Panc1 (cell line): Measurements from ENCODE around the gene ATP6V1F. TPM values are rescaled to one million over a fixed set of nuclear protein-coding genes. Genes with fewer than 3 reads are reported as not detected.

Experiments used
- ATAC-seq: fragments of 200-7000 bp; cut with Tn5 transposase; 2 replicates; pipeline ENCODE4 v1.9.1; 2020; ENCODE audit warnings: mild to moderate bottlenecking, moderate library complexity
- BruUV-seq: library from RNA; stranded (reverse); fragments of 400-500 nt; replicated peaks from 2 replicates; lab custom pipeline; 2021; lab: Mats Ljungman, UMichigan
- CTCF ChIA-PET: fragments of 300-600 bp; sonication (Branson Sonifier 250); formaldehyde crosslinking; loops from one replicate; lab custom pipeline; 2022; ENCODE audit warnings: antibody characterized with exemption; lab: Charles Lee
- POLR2A ChIA-PET: fragments of 300-600 bp; sonication (Branson Sonifier 250); formaldehyde crosslinking; loops from one replicate; lab custom pipeline; 2022; ENCODE audit warnings: antibody characterized with exemption; lab: Charles Lee
- DNase-seq: peaks from one replicate; pipeline ENCODE4 v3.0.0-alpha.2; 2010; ENCODE audit warnings: low read depth, low spot score
- H3K27ac ChIP-seq: 2 replicates; pipeline ENCODE4 v1.5.1; 2011; ENCODE audit warnings: mild to moderate bottlenecking, low read length, inconsistent platforms
- H3K27me3 ChIP-seq: fragments of 200-500 bp; sonication (Bioruptor generic); 2 replicates; pipeline ENCODE4 v1.6.0; 2014; ENCODE audit warnings: low read length, inconsistent platforms; ENCODE audit not compliant: control insufficient read depth, insufficient read depth
- H3K36me3 ChIP-seq: fragments of 200-500 bp; sonication (Bioruptor generic); 2 replicates; pipeline ENCODE4 v1.5.1; 2014; ENCODE audit warnings: inconsistent platforms, mild to moderate bottlenecking, low read length, moderate library complexity; ENCODE audit not compliant: control insufficient read depth, insufficient read depth
- H3K4me1 ChIP-seq: 2 replicates; pipeline ENCODE4 v1.5.1; 2011; ENCODE audit warnings: inconsistent platforms, mild to moderate bottlenecking, low read length, moderate library complexity; ENCODE audit not compliant: control insufficient read depth, insufficient read depth
- H3K4me3 ChIP-seq, 2 experiments: 2 replicates each; pipeline ENCODE4 v1.5.1; 2011 to 2012; ENCODE audit warnings: low read depth in 2 of 2, low read length in 2 of 2, mild to moderate bottlenecking in 2 of 2, inconsistent platforms in 1 of 2, moderate library complexity in 1 of 2
- H3K9me3 ChIP-seq: fragments of 200-500 bp; sonication (Bioruptor generic); 2 replicates; pipeline ENCODE4 v1.5.1; 2014; ENCODE audit warnings: low read depth, mild to moderate bottlenecking, inconsistent platforms, low read length, moderate library complexity; ENCODE audit not compliant: control insufficient read depth, insufficient read depth
- POLR2AphosphoS5 ChIP-seq: IDR thresholded peaks from 2 replicates; pipeline ENCODE4 v1.6.1; 2012; ENCODE audit warnings: mild to moderate bottlenecking, low read depth, low read length, moderate library complexity
- SIN3A ChIP-seq: IDR thresholded peaks from 2 replicates; pipeline ENCODE4 v1.6.1; 2012; ENCODE audit warnings: low read depth, mild to moderate bottlenecking, low read length, moderate library complexity, borderline replicate concordance; ENCODE audit not compliant: insufficient read depth
- TCF7L2 ChIP-seq: IDR thresholded peaks from 2 replicates; pipeline ENCODE4 v1.6.1; 2011; ENCODE audit warnings: mild to moderate bottlenecking, low read depth, low read length, inconsistent platforms
- in situ Hi-C: cut with HindIII; loops from 2 replicates; pipeline ENCODE4 v1.10.0; 2016; ENCODE audit warnings: low sequenced_read_pairs, low pct_unique_long_range_greater_than_20kb
- intact Hi-C: fragments of 100-400 bp; cut with micrococcal nuclease; formaldehyde crosslinking; loops from one replicate; pipeline ENCODE4 v1.10.0; 2022; ENCODE audit not compliant: unreplicated experiment
- total RNA-seq: library from RNA; stranded (reverse); gene quantifications from one replicate; pipeline ENCODE4 v1.2.1, GENCODE V29; 2021; ENCODE audit not compliant: unreplicated experiment
- TF ChIP-seq, protein P1 (sequence below): fragments of 450-650 bp; IDR thresholded peaks from 2 replicates; pipeline ENCODE4 v1.5.1; 2017; ENCODE audit warnings: mild to moderate bottlenecking
- TF ChIP-seq, protein P2 (sequence below), 2 experiments: IDR thresholded peaks; 2 replicates each; pipeline ENCODE4 v1.6.1; 2011 to 2012; ENCODE audit warnings: low read depth in 2 of 2, control low read depth in 1 of 2, low read length in 1 of 2, mild to moderate bottlenecking in 1 of 2, moderate library complexity in 1 of 2; ENCODE audit not compliant: insufficient read depth in 1 of 2

The ATP6V1F gene
- total RNA-seq, 1 experiment from 2014 or later = 151 TPM

DNA sequence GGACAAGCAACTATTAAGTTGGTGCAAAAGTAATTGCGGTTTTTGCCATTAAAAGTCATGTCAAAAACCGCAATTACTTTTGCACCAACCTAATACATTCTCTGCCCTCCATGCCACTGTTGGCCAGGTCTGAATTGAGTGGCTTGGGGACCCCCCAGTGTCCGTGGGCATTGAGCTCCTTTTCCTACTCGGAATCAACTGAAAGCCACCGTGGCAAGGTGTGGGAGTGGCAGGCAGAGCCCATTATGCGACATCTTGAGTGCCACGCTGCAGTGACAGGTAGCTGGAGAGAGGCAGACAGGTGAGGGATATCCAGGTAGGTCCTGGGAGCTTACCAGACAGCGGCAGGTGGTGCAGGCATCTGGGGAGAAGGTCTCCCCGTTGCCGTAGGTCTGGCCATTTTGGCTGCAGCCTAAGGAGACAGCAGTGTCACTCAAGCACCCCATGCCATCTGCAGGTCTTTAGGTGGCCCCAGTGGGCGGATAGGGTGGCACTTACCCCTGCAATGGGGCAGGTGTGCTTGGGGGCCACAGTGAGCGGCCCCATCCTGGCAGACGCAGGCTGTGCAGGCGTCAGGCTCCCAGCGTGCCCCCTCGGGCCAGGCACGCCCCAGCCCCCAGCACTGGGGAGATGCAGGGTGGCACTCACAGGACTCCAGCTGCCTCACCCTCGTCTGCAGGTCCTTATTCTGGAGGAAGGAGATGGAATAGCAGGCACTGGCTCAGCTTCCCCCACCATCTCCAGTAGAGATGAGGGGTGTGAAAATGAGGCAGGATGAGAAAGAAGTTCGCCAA lies 44.3 kb downstream of the ATP6V1F start:
- Histone ChIP-seq H3K9me3 (no peaks in the 10 kb centered on the region), H3K4me3 (no peak overlapping the region), H3K4me1 (peaks cover 5% of the 10 kb centered on the region; the same call in 1 of the 2 replicates), H3K27ac (no peak overlapping the region), H3K27me3 (no peaks in the 10 kb centered on the region), H3K36me3 (no peaks in the 10 kb centered on the region)
- no TSS peak for BruUV-seq
- ChIA-PET POLR2A (no interaction called here), CTCF (no interaction called here)
- ATAC-seq = no peak
- DNase-seq = no peak
- TF ChIP-seq, protein P1, sequence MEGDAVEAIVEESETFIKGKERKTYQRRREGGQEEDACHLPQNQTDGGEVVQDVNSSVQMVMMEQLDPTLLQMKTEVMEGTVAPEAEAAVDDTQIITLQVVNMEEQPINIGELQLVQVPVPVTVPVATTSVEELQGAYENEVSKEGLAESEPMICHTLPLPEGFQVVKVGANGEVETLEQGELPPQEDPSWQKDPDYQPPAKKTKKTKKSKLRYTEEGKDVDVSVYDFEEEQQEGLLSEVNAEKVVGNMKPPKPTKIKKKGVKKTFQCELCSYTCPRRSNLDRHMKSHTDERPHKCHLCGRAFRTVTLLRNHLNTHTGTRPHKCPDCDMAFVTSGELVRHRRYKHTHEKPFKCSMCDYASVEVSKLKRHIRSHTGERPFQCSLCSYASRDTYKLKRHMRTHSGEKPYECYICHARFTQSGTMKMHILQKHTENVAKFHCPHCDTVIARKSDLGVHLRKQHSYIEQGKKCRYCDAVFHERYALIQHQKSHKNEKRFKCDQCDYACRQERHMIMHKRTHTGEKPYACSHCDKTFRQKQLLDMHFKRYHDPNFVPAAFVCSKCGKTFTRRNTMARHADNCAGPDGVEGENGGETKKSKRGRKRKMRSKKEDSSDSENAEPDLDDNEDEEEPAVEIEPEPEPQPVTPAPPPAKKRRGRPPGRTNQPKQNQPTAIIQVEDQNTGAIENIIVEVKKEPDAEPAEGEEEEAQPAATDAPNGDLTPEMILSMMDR = no peak
- no peak for TF ChIP-seq TCF7L2
- in situ Hi-C loops = no loop called here
- intact Hi-C loops = no loop called here

DNA sequence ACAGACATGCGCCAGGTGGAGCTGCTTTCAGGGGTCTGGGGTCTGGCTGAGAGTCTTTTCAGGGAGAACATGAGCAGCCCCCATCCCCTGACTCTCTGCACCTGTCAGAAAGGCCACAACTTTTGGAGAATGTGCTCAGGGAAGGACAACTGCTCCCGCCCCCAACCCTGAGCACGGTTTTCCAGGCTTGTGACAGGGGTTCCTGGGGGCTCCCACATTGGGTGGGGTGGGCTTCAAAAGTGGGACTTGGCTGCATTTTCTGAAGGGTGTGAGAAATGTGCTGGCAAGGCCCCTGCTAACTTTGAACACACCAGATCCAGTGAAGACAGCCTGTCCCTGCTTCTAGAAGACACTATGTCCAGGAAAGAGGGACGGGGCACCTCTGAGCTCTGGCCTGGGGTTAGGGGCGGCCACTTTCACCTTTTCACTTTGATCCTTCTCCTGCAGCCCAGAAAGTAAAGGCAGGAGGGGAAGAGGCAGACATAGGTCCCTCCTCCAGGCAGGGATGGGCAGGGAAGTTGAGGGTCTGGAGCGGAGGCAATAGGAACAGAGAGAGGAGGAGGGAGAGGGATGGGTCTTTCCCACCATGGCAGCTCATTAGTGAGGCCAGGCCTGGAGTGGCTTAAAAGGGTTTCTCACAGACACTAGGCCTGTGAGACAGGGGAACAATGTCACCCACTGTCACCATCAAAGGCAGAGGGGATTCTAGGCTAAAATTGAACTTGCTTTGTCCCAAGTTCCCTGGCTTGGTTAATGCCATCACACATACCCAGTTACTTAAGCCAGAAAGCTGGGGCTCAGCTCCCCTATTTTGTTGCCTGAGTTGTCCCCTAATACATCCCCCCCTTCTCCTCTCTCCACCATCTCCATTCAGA lies 46.3 kb downstream of the ATP6V1F start:
- no peak overlapping the region for H3K4me3 ChIP-seq
- peaks cover 3% of the 10 kb centered on the region; the same call in 1 of the 2 replicates for H3K4me1 ChIP-seq
- intact Hi-C loops (no loop called here), in situ Hi-C loops (no loop called here)
- no peaks in the 10 kb centered on the region for H3K36me3 ChIP-seq
- H3K27ac ChIP-seq = no peak overlapping the region
- CTCF ChIA-PET = no interaction called here
- no peak for TF ChIP-seq POLR2AphosphoS5
- no peak for TF ChIP-seq SIN3A
- TF ChIP-seq, protein P1 = no peak
- TF ChIP-seq, protein P2, sequence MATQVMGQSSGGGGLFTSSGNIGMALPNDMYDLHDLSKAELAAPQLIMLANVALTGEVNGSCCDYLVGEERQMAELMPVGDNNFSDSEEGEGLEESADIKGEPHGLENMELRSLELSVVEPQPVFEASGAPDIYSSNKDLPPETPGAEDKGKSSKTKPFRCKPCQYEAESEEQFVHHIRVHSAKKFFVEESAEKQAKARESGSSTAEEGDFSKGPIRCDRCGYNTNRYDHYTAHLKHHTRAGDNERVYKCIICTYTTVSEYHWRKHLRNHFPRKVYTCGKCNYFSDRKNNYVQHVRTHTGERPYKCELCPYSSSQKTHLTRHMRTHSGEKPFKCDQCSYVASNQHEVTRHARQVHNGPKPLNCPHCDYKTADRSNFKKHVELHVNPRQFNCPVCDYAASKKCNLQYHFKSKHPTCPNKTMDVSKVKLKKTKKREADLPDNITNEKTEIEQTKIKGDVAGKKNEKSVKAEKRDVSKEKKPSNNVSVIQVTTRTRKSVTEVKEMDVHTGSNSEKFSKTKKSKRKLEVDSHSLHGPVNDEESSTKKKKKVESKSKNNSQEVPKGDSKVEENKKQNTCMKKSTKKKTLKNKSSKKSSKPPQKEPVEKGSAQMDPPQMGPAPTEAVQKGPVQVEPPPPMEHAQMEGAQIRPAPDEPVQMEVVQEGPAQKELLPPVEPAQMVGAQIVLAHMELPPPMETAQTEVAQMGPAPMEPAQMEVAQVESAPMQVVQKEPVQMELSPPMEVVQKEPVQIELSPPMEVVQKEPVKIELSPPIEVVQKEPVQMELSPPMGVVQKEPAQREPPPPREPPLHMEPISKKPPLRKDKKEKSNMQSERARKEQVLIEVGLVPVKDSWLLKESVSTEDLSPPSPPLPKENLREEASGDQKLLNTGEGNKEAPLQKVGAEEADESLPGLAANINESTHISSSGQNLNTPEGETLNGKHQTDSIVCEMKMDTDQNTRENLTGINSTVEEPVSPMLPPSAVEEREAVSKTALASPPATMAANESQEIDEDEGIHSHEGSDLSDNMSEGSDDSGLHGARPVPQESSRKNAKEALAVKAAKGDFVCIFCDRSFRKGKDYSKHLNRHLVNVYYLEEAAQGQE (IDR thresholded peaks at IDR 0.05; ENCODE audit: insufficient read depth in 1 of 2, low read depth in 2 of 2, low read length in 1 of 2) = no peak
- TF ChIP-seq TCF7L2 = no peak
- H3K27me3 ChIP-seq = no peaks in the 10 kb centered on the region
- no peaks in the 10 kb centered on the region for H3K9me3 ChIP-seq
- no TSS peak for BruUV-seq
- POLR2A ChIA-PET = no interaction called here
- no peak for ATAC-seq
- DNase-seq = no peak
